Measurements from ENCODE around the gene GRIPAP1.

Gene GRIPAP1

DNA sequence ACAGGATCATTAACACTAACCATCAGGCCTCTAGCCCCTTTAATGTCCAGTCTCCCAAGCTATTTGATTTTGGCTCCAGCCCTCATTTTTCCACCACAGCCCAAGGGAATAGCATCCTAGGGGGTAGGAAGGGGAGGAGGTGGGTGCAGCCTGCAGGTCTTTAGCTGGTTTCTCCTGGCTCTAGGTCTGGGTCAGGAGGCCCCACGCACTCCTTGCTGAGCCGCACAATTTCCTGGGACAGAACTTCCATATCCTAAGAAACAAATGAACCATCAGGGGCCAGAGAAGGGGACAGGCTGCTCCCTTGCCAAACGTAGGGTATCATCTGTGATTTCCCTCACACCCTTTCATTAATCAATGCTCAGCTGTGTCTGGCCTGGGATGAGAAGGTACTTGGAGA lies 28.0 kb downstream of the GRIPAP1 start:
- TF ChIP-seq, protein P1, sequence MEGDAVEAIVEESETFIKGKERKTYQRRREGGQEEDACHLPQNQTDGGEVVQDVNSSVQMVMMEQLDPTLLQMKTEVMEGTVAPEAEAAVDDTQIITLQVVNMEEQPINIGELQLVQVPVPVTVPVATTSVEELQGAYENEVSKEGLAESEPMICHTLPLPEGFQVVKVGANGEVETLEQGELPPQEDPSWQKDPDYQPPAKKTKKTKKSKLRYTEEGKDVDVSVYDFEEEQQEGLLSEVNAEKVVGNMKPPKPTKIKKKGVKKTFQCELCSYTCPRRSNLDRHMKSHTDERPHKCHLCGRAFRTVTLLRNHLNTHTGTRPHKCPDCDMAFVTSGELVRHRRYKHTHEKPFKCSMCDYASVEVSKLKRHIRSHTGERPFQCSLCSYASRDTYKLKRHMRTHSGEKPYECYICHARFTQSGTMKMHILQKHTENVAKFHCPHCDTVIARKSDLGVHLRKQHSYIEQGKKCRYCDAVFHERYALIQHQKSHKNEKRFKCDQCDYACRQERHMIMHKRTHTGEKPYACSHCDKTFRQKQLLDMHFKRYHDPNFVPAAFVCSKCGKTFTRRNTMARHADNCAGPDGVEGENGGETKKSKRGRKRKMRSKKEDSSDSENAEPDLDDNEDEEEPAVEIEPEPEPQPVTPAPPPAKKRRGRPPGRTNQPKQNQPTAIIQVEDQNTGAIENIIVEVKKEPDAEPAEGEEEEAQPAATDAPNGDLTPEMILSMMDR (IDR thresholded peaks at IDR 0.05; ENCODE audit: borderline replicate concordance, control extremely low read depth, extremely low read depth, insufficient read depth, missing control alignments): no peak
- in situ Hi-C loops (cut with MboI; ENCODE audit: low sequenced_read_pairs, unreplicated experiment): no loop called here
- no peak for DNase-seq (ENCODE audit: low spot score)

DNA sequence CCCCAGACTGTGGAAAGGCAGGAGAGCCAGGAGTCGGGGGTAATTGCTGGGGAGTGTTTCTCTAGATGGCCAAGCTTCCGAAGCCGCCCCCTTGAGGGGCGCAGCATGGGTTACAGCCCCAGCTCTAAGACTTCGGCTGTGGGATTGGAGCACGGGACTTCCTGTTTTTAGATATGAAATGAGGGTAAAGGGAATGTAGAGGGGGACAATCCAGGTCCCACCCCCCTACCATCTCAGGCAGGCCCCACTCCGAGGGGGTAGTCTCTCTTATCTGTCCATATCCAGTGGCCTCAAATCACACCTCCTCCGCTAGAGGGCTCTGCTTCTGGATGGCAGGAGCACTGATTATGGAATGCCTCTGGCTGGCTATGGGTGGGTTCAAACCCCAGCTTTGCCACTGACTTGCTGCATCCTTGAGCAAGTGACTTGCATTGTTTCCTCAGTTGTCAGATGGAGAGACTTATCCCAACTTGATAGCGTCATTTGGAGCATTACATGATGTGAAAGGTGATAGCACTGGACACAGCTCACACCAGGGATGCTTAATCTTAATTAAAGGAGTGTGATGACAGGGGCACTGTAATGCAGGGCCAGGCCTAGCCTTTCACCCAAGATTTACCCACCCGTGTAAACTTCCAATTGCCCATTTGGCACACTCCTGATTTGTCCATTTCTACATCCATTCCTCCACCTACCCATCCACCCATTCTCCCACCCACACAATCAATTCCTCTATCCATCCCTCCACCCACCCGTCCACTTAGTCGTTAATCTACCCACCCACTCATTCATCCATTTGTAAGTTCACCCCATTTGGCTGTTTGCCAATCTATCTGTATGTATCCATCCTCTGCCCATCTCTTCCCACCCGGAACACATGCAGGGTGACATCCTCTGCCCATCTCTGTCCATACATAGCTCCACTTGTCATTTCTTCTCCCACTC lies 29.6 kb downstream of the GRIPAP1 start:
- in situ Hi-C loops (cut with MboI; ENCODE audit: low sequenced_read_pairs, unreplicated experiment): no loop called here
- peak; percentile 57 for DNase-seq (ENCODE audit: low spot score)
- TF ChIP-seq, protein P1 (IDR thresholded peaks at IDR 0.05; ENCODE audit: borderline replicate concordance, control extremely low read depth, extremely low read depth, insufficient read depth, missing control alignments): peak; percentile 49

DNA sequence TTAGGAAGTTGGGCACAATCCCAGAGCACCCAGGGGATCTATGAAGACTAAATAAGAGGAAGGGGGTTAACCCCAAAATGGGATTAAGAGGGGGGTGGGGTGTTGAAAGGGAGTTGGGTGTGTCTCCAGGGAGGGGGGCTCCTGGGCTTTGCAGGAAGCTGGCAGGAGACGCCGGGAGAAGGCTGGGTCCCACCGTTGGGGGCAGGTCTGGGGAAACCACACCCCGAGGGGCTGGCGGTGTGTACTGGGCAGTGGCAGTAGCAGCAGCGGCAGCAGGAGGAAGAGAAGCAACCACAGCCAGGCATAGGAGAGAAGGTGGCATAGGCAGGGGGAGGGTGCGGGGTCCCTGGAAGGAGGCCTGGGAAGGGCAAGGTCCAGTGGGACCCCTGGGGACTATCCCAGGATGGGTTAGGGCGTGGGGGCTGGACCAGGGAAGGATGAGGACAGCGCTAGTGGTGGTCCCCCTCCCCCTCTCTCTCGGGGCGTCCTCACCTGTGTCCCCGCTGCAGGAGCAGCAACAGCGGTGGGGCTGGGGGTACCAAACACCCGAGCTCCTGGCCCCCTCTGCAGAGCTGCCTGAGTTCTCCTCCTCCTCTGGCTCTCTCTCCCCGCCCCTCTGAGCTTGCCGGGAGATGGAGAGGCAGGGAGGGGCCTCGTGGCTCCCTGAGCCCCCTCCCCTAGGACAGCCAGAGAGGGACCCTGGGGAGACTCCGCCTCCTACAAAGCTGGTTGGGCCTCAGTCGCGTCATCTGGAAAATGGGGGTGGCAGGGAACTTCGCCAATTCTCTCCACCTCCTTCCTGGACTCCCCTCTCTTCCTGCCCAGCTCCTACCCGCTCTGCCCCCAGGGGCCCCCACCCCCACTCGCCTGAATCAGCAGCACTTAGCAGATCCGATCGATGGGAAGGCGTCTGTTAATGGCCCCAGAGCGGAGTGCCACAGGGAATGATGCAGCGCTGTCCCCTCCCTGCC lies 30.5 kb downstream of the GRIPAP1 start, which contains the start of gene KCND1:
KCND1 (minus strand) TSS at position 596 of the 971 bp plus-strand sequence. CDS start 1,573 bp downstream, outside the sequence.
- in situ Hi-C loops (cut with MboI; ENCODE audit: low sequenced_read_pairs, unreplicated experiment): no loop called here
- TF ChIP-seq, protein P1 (IDR thresholded peaks at IDR 0.05; ENCODE audit: borderline replicate concordance, control extremely low read depth, extremely low read depth, insufficient read depth, missing control alignments): no peak
- DNase-seq (ENCODE audit: low spot score): no peak

DNA sequence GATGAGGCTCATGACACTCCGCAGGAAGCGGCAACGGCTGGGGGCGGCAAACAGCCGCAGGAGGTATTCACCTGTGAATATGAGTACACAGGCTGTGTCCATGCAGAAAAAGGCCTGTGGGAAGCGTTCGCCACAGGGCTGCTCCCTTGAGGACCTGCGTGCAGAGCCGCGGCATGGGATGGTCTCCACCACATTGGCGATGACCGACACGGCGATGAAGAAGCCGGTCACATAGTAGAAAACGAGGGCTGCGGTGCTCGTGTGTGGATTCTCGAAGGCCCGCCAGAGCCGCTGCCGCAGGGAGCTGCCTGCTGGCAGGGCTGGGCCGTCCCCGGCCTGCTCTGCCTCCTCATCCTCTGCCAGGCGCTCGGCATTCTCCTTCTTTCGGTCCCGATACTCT lies 32.6 kb downstream of the GRIPAP1 start:
- TF ChIP-seq, protein P1 (IDR thresholded peaks at IDR 0.05; ENCODE audit: borderline replicate concordance, control extremely low read depth, extremely low read depth, insufficient read depth, missing control alignments): no peak
- in situ Hi-C loops (cut with MboI; ENCODE audit: low sequenced_read_pairs, unreplicated experiment): no loop called here
- DNase-seq (ENCODE audit: low spot score): no peak

DNA sequence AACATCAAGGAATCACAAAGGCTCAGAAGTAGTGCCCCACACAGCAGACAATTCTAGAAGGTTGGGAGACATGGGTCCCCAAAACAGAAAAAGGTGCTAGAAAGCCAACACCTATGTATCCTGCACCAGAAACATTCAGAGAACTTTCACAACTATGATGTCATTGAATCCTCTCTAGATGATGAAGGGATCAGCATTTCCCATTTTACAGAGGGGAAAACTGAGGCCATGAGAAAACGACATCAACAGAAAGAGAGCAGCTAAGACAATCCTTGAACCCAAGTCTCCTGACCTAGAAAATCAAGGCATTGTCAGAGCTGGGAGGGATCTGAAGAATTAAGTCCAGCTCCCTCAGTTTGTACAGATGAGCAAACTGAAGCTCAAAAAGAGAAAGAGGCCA lies 33.7 kb downstream of the GRIPAP1 start:
- in situ Hi-C loops (cut with MboI; ENCODE audit: low sequenced_read_pairs, unreplicated experiment): no loop called here
- no peak for DNase-seq (ENCODE audit: low spot score)
- TF ChIP-seq, protein P1 (IDR thresholded peaks at IDR 0.05; ENCODE audit: borderline replicate concordance, control extremely low read depth, extremely low read depth, insufficient read depth, missing control alignments): no peak
